H1 (cell line): ENCODE measurements around the gene ST14. TPM values are rescaled to one million over a fixed set of nuclear protein-coding genes. Genes with fewer than 3 reads are reported as not detected.

Experiments
- CTCF ChIA-PET: fragments of 300-600 bp; sonication (Branson Sonifier 250); formaldehyde crosslinking; loops from one replicate; lab custom pipeline; 2021; ENCODE audit not compliant: partially characterized antibody; lab: Charles Lee
- POLR2A ChIA-PET: fragments of 300-600 bp; sonication (Branson Sonifier 250); formaldehyde crosslinking; loops from one replicate; lab custom pipeline; 2021; ENCODE audit warnings: inconsistent platforms; ENCODE audit not compliant: partially characterized antibody; lab: Charles Lee
- DNase-seq, 2 experiments: peaks; one replicate each; pipeline versions ENCODE4 v3.0.0 to v3.0.0-alpha.2; 2010 to 2022; ENCODE audit warnings: low spot score in 2 of 2, low read depth in 1 of 2, mixed read lengths in 1 of 2
- FAIRE-seq: peaks from 2 replicates; lab custom pipeline; 2011; peaks lifted over from hg19 to GRCh38; lab: Jason Lieb, UNC
- H2AFZ ChIP-seq: 2 replicates; pipeline ENCODE4 v1.8.1; 2012; ENCODE audit warnings: low read length, inconsistent platforms
- H2AK5ac ChIP-seq: 2 replicates; pipeline ENCODE4 v1.6.1; 2013; ENCODE audit warnings: low read depth, low read length
- H2BK120ac ChIP-seq: replicated peaks from 2 replicates; pipeline ENCODE3; 2013; ENCODE audit warnings: low read depth, low read length, inconsistent platforms
- H2BK12ac ChIP-seq: 2 replicates; pipeline ENCODE4 v1.6.1; 2013; ENCODE audit warnings: low read depth, low read length
- H2BK15ac ChIP-seq: 2 replicates; pipeline ENCODE4 v1.6.1; 2013; ENCODE audit warnings: low read length
- H2BK20ac ChIP-seq: 2 replicates; pipeline ENCODE4 v1.6.1; 2013; ENCODE audit warnings: low read length
- H2BK5ac ChIP-seq: 2 replicates; pipeline ENCODE4 v1.6.1; 2013; ENCODE audit warnings: low read depth, low read length
- H3K14ac ChIP-seq: 2 replicates; pipeline ENCODE4 v1.6.1; 2013; ENCODE audit warnings: inconsistent platforms; ENCODE audit not compliant: insufficient read length
- H3K18ac ChIP-seq: 2 replicates; pipeline ENCODE4 v1.6.1; 2013; ENCODE audit warnings: low read length; ENCODE audit errors: extremely low read depth
- H3K23ac ChIP-seq: 2 replicates; pipeline ENCODE4 v1.6.1; 2013; ENCODE audit warnings: inconsistent platforms; ENCODE audit not compliant: insufficient read length
- H3K23me2 ChIP-seq: 2 replicates; pipeline ENCODE4 v1.6.1; 2013; ENCODE audit warnings: low read depth, low read length
- H3K27ac ChIP-seq: 2 replicates; pipeline ENCODE4 v1.6.1; 2011; ENCODE audit warnings: low read depth, low read length, inconsistent platforms
- H3K27me3 ChIP-seq, 4 experiments: replicated peaks in 1 of 4; 1 replicate in 1 of 4; 2 replicates in 3 of 4; pipeline versions ENCODE4 v1.6.1 to v1.8.1; 2011 to 2013; ENCODE audit warnings: low read length in 3 of 4, mild to moderate bottlenecking in 3 of 4, inconsistent platforms in 2 of 4, mixed read lengths in 2 of 4, moderate library complexity in 1 of 4; ENCODE audit not compliant: control insufficient read depth in 3 of 4, insufficient read depth in 3 of 4; ENCODE audit errors: extremely low read depth in 1 of 4
- H3K36me3 ChIP-seq, 4 experiments: 2 replicates each; pipeline versions ENCODE4 v1.6.1 to v1.8.1; 2011 to 2013; ENCODE audit warnings: mild to moderate bottlenecking in 4 of 4, low read length in 3 of 4, moderate library complexity in 2 of 4, control low read depth in 1 of 4, inconsistent platforms in 1 of 4; ENCODE audit not compliant: insufficient read depth in 4 of 4, control insufficient read depth in 2 of 4
- H3K4ac ChIP-seq: replicated peaks from 2 replicates; pipeline ENCODE3; 2013; ENCODE audit warnings: low read length, low read depth, mixed read lengths, inconsistent platforms; ENCODE audit not compliant: insufficient read length
- H3K4me1 ChIP-seq, 4 experiments: replicated peaks in 1 of 4; 1 replicate in 1 of 4; 2 replicates in 3 of 4; pipeline versions ENCODE4 v1.6.1 to v1.8.1; 2011 to 2013; ENCODE audit warnings: low read length in 3 of 4, inconsistent platforms in 2 of 4, mixed read lengths in 1 of 4; ENCODE audit not compliant: insufficient read depth in 4 of 4, control insufficient read depth in 3 of 4
- H3K4me2 ChIP-seq, 2 experiments: 2 replicates each; pipeline versions ENCODE4 v1.6.1 to v1.8.1; 2011 to 2013; ENCODE audit warnings: low read depth in 2 of 2, low read length in 2 of 2, control low read depth in 1 of 2, inconsistent platforms in 1 of 2, mild to moderate bottlenecking in 1 of 2; ENCODE audit not compliant: insufficient read depth in 1 of 2
- H3K4me3 ChIP-seq, 4 experiments: fragments of 200-600, 300-600 bp in 1 of 4; sonication (generic), shearing (Covaris generic), sonication (Bioruptor Twin) in 1 of 4; 2 replicates each; pipeline versions ENCODE4 v1.5.1 to v1.8.1; 2011 to 2016; ENCODE audit warnings: low read length in 4 of 4, low read depth in 3 of 4, control low read depth in 2 of 4, inconsistent platforms in 2 of 4, mild to moderate bottlenecking in 2 of 4, mixed read lengths in 1 of 4, moderate library complexity in 1 of 4; ENCODE audit not compliant: insufficient read depth in 2 of 4; ENCODE audit errors: extremely low read depth in 1 of 4
- H3K56ac ChIP-seq: replicated peaks from 2 replicates; pipeline ENCODE3; 2013; ENCODE audit warnings: low read depth, mild to moderate bottlenecking, mixed read lengths, low read length, inconsistent platforms; ENCODE audit not compliant: insufficient read length
- H3K79me1 ChIP-seq: 2 replicates; pipeline ENCODE4 v1.6.1; 2013; ENCODE audit warnings: low read depth, low read length, control low read depth
- H3K79me2 ChIP-seq, 2 experiments: 2 replicates each; pipeline versions ENCODE4 v1.6.1 to v1.8.1; 2012 to 2013; ENCODE audit warnings: low read length in 2 of 2, mild to moderate bottlenecking in 2 of 2, inconsistent platforms in 1 of 2; ENCODE audit not compliant: insufficient read depth in 2 of 2, control insufficient read depth in 1 of 2
- H3K9ac ChIP-seq, 4 experiments: replicated peaks in 1 of 4; 1 replicate in 1 of 4; 2 replicates in 3 of 4; pipeline versions ENCODE4 v1.6.1 to v1.8.1; 2011 to 2013; ENCODE audit warnings: low read depth in 3 of 4, low read length in 3 of 4, control low read depth in 2 of 4, mild to moderate bottlenecking in 2 of 4, moderate library complexity in 2 of 4, inconsistent platforms in 1 of 4; ENCODE audit errors: extremely low read depth in 1 of 4
- H3K9me3 ChIP-seq, 2 experiments: 2 replicates each; pipeline versions ENCODE4 v1.6.1 to v1.8.1; 2012 to 2013; ENCODE audit warnings: mild to moderate bottlenecking in 2 of 2, moderate library complexity in 2 of 2, control low read depth in 1 of 2, inconsistent platforms in 1 of 2, low read depth in 1 of 2, low read length in 1 of 2, mixed read lengths in 1 of 2; ENCODE audit not compliant: insufficient read depth in 2 of 2
- H4K20me1 ChIP-seq, 2 experiments: replicated peaks in 1 of 2; 2 replicates each; pipeline versions ENCODE3 to v1.8.1; 2011 to 2013; ENCODE audit warnings: inconsistent platforms in 2 of 2, low read length in 2 of 2, mild to moderate bottlenecking in 1 of 2; ENCODE audit not compliant: insufficient read depth in 2 of 2, control insufficient read depth in 1 of 2
- H4K5ac ChIP-seq: 2 replicates; pipeline ENCODE4 v1.6.1; 2013; ENCODE audit warnings: low read length, low read depth, mixed read lengths, inconsistent platforms; ENCODE audit not compliant: insufficient read length
- H4K8ac ChIP-seq: 2 replicates; pipeline ENCODE4 v1.8.0; 2013; ENCODE audit warnings: mild to moderate bottlenecking, moderate library complexity, low read length, inconsistent platforms; ENCODE audit not compliant: insufficient read depth; ENCODE audit errors: extremely low read depth
- H4K91ac ChIP-seq: replicated peaks from 2 replicates; pipeline ENCODE3; 2013; ENCODE audit warnings: low read length, mixed read lengths, inconsistent platforms; ENCODE audit not compliant: insufficient read length
- BACH1 ChIP-seq: IDR thresholded peaks from 2 replicates; pipeline ENCODE4 v1.6.1; 2012; ENCODE audit warnings: low read length, improper control_type of control experiment
- CHD2 ChIP-seq: IDR thresholded peaks from 2 replicates; pipeline ENCODE4 v1.6.1; 2012; ENCODE audit warnings: low read length, improper control_type of control experiment
- EGR1 ChIP-seq: IDR thresholded peaks from 2 replicates; pipeline ENCODE4 v1.6.1; 2011; ENCODE audit warnings: low read depth, low read length, borderline replicate concordance
- SIN3A ChIP-seq, 2 experiments: IDR thresholded peaks in 1 of 2; conservative IDR thresholded peaks in 1 of 2; 2 replicates each; pipeline ENCODE4 v1.6.1; 2011 to 2012; ENCODE audit warnings: low read length in 2 of 2, improper control_type of control experiment in 1 of 2, low read depth in 1 of 2, mild to moderate bottlenecking in 1 of 2
- WGBS, 2 experiments: shearing (Covaris generic) in 1 of 2; methylation state at CpG; one replicate each; pipeline versions ENCODE4 v1.1.6 to v1.1.7; 2013 to 2015; ENCODE audit warnings: low lambda C conversion rate in 2 of 2, mixed read lengths in 2 of 2, inconsistent platforms in 1 of 2, low coverage in 1 of 2, missing lambda C conversion rate in 1 of 2; ENCODE audit not compliant: insufficient replicate concordance in 2 of 2, insufficient coverage in 1 of 2, insufficient read length in 1 of 2; ENCODE audit errors: extremely low coverage in 1 of 2, missing lambda C conversion rate in 1 of 2; 5-methylcytosine and 5-hydroxymethylcytosine counted together
- polyA plus RNA-seq, 7 experiments: library from polyadenylated mRNA; depleted of rRNA in 3 of 7; stranded (reverse) in 5 of 7; unstranded in 2 of 7; fragments of >200 nt in 5 of 7; fragments of 200-250 nt in 2 of 7; gene quantifications; 1 replicate in 5 of 7; 2 replicates in 1 of 7; 4 replicates in 1 of 7; pipeline versions ENCODE4 v1.2.1 to v1.2.3, GENCODE V29; 2011 to 2013; ENCODE audit warnings: missing spikeins in 2 of 7, mixed read lengths in 2 of 7
- total RNA-seq: library from RNA; stranded (reverse); fragmentation: NEBNext Ultra II Directional; extraction: Animal tissue kit (Norgen Biotek cat#: 25700); gene quantifications from 2 replicates; pipeline ENCODE4 v1.2.1, GENCODE V29; 2021
- TF ChIP-seq, protein P1 (sequence below): IDR thresholded peaks from 2 replicates; pipeline ENCODE4 v1.6.1; 2012; ENCODE audit warnings: low read length, inconsistent platforms
- TF ChIP-seq, protein P2 (sequence below), 3 experiments: IDR thresholded peaks; 1 replicate in 2 of 3; 2 replicates in 1 of 3; pipeline versions ENCODE4 v1.5.1 to v1.6.1; 2011; ENCODE audit warnings: low read length in 3 of 3, mild to moderate bottlenecking in 3 of 3, inconsistent platforms in 2 of 3, low read depth in 1 of 3, moderate library complexity in 1 of 3; ENCODE audit not compliant: insufficient read depth in 1 of 3; ENCODE audit errors: control extremely low read depth in 1 of 3

ST14 gene
- total and polyA plus RNA-seq, 2 of the 8 experiments (the other 6 are each of a cell fraction or from before 2014, with no cell fraction given) = 22.4 to 24.9 TPM

DNA sequence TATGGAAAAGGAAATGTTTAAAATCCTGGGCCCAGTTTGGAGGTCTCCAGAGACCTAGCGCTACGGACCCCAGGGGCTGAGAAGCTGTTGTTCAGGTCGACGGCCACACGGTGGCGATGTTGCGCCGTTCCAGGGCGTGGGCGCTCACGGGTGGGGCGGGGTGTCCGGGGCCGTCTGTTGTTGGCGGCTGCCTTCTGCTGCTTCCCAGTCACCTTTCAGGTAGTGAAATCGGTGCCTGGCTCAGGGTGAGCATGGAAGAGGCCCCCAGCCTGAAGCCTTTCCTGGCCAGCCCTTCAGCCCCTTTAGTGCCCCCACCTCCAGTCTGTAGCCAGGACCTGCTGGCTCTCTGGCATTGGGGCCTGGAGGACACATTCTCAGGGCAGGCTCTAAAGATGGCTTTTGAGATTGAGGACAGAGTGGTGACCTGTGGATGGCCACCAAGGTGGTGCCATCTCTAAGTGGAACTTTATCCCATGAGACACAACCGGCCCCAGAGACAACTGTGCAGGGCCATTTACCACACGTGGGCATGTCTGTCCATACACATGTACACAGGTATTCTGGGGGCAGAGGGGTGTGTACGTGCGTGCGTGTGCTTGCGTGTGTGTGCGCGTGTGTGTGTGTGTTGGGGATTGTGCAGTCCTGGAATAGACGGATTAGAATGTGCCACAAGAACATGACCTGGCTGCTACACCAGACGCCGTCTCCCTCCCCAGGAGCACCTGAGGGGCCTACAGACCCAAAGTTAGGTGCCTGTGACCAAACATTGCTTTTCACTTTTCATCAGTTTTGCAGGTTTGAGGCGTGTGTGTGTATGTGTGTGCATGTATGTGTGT lies 53.8 kb downstream of the ST14 start:
- FAIRE-seq = peak; percentile 13
- peak; percentile 21; the same call in 1 of the 2 replicates for TF ChIP-seq EGR1
- 0 out of 2 replicates have a peak, but pooled peaks have one; percentile 44 for TF ChIP-seq CHD2
- TF ChIP-seq, protein P1, sequence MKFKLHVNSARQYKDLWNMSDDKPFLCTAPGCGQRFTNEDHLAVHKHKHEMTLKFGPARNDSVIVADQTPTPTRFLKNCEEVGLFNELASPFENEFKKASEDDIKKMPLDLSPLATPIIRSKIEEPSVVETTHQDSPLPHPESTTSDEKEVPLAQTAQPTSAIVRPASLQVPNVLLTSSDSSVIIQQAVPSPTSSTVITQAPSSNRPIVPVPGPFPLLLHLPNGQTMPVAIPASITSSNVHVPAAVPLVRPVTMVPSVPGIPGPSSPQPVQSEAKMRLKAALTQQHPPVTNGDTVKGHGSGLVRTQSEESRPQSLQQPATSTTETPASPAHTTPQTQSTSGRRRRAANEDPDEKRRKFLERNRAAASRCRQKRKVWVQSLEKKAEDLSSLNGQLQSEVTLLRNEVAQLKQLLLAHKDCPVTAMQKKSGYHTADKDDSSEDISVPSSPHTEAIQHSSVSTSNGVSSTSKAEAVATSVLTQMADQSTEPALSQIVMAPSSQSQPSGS = no peak
- peak; percentile 81 for TF ChIP-seq BACH1
- TF ChIP-seq SIN3A (conservative IDR thresholded peaks at IDR 0.05 in 1 of 2, IDR thresholded peaks at IDR 0.05 in 1 of 2; ENCODE audit: low read depth in 1 of 2, low read length in 2 of 2) = peak in 1 of 2 experiments; percentile 45; a peak in 1 of 4 replicates
- TF ChIP-seq, protein P2, sequence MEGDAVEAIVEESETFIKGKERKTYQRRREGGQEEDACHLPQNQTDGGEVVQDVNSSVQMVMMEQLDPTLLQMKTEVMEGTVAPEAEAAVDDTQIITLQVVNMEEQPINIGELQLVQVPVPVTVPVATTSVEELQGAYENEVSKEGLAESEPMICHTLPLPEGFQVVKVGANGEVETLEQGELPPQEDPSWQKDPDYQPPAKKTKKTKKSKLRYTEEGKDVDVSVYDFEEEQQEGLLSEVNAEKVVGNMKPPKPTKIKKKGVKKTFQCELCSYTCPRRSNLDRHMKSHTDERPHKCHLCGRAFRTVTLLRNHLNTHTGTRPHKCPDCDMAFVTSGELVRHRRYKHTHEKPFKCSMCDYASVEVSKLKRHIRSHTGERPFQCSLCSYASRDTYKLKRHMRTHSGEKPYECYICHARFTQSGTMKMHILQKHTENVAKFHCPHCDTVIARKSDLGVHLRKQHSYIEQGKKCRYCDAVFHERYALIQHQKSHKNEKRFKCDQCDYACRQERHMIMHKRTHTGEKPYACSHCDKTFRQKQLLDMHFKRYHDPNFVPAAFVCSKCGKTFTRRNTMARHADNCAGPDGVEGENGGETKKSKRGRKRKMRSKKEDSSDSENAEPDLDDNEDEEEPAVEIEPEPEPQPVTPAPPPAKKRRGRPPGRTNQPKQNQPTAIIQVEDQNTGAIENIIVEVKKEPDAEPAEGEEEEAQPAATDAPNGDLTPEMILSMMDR (IDR thresholded peaks at IDR 0.05; ENCODE audit: control extremely low read depth in 1 of 3, insufficient read depth in 1 of 3, low read depth in 1 of 3, low read length in 3 of 3) = peak; percentile 90 to 96 (median 94)

More for the DNA sequence above, 53.8 kb downstream of the ST14 start:
- Histone ChIP-seq H3K27me3 (no peaks in the 10 kb centered on the region), H2BK20ac (peak overlapping the region; percentile 40; the same call in 1 of the 2 replicates), H4K8ac (no peak overlapping the region), H2BK5ac (peak overlapping the region; percentile 14; the same call in 1 of the 2 replicates), H3K27ac (no peak overlapping the region), H3K23ac (no peak overlapping the region), H2BK15ac (peak overlapping the region; percentile 72; the same call in 1 of the 2 replicates), H3K23me2 (no peaks in the 10 kb centered on the region), H3K56ac (no peak overlapping the region), H3K4ac (peak overlapping the region; percentile 80), H3K4me1 (peaks cover 0 to 16% (median 12%) of the 10 kb centered on the region in 4 experiments; a peak in 6 of 7 replicates), H3K36me3 (no peaks in the 10 kb centered on the region; a peak in 1 of 8 replicates), H4K20me1 (peaks cover 0 to 3% of the 10 kb centered on the region in 2 experiments), H2AFZ (no peak overlapping the region), H3K79me2 (no peaks in the 10 kb centered on the region), H3K18ac (peak overlapping the region; percentile 53), H3K9me3 (no peaks in the 10 kb centered on the region), H2AK5ac (peak overlapping the region; percentile 58; the same call in 1 of the 2 replicates), H3K79me1 (no peaks in the 10 kb centered on the region), H3K4me3 (no peak overlapping the region), H3K4me2 (no peak overlapping the region), H4K5ac (no peak overlapping the region), H2BK120ac (peak overlapping the region; percentile 40), H3K14ac (no peak overlapping the region), H4K91ac (peak overlapping the region; percentile 89), H2BK12ac (peak overlapping the region; percentile 18; the same call in 1 of the 2 replicates), H3K9ac (no peak overlapping the region)
- 45% methylated on average over 28 of the region's 28 CpGs; no CpG with 5 or more reads in 1 of the 2 experiments for WGBS, 2 experiments
- ChIA-PET POLR2A (interaction anchor here (1.0 kb wide), 1 partner anchor 217 kb away, joined by 5 read pairs; no protein-coding TSS in a partner anchor), CTCF (interaction anchor here (0.8 to 2.5 kb wide), 31 partner anchors 8 to 663 kb away, joined by 3 to 22 read pairs (median 5); partner anchors contain the start of gene ADAMTS8)
- DNase-seq = peak; percentile 31 to 96
